ENCODE data around the gene EED.
A peak's percentile ranks its signal among the peaks of the same experiment; 100 is the strongest.

DNA sequence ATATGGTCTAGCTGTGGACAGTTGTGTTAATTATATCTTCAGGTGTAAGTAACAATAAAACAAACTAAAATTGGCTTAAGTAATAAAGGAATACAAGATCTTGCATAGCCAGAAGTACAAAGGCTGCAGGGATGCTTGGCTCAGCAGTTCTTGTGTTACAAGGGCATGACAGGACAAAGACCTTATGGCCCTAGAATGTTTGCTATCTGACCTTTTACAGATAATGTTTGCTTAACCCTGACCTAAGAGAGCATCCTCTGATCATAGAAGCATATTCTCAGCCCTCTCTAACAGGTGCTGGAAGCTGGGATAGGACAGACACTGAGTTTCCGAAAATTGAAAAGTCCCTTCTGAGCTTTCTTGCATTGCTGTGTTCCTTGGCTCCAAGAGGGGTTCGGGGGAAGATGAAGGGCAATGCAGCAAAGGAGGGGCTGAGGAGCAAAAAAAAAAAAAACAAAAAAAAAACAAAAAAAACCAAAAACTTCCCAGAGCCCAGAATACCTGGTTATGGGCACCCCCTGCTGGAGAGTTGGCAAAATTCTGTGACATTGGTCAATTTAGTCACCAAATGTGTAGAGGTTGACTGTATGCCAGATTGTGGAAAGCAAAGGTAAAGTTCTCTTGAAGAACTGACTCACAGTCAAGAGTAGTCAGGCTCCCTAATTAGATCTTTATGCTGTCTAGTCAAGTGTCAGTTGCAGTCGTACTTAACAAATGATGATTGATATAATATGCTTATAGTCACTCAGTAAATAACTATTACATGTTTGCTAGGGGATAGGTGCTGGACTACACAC lies 47.1 kb downstream of the EED start:
- TF ChIP-seq POLR2AphosphoS5 (IDR thresholded peaks at IDR 0.05; ENCODE audit: low read depth) = no peak
- TF ChIP-seq, protein P1, sequence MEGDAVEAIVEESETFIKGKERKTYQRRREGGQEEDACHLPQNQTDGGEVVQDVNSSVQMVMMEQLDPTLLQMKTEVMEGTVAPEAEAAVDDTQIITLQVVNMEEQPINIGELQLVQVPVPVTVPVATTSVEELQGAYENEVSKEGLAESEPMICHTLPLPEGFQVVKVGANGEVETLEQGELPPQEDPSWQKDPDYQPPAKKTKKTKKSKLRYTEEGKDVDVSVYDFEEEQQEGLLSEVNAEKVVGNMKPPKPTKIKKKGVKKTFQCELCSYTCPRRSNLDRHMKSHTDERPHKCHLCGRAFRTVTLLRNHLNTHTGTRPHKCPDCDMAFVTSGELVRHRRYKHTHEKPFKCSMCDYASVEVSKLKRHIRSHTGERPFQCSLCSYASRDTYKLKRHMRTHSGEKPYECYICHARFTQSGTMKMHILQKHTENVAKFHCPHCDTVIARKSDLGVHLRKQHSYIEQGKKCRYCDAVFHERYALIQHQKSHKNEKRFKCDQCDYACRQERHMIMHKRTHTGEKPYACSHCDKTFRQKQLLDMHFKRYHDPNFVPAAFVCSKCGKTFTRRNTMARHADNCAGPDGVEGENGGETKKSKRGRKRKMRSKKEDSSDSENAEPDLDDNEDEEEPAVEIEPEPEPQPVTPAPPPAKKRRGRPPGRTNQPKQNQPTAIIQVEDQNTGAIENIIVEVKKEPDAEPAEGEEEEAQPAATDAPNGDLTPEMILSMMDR (IDR thresholded peaks at IDR 0.05; ENCODE audit: insufficient read depth, low read length) = peak; percentile 43
- TF ChIP-seq, protein P2, sequence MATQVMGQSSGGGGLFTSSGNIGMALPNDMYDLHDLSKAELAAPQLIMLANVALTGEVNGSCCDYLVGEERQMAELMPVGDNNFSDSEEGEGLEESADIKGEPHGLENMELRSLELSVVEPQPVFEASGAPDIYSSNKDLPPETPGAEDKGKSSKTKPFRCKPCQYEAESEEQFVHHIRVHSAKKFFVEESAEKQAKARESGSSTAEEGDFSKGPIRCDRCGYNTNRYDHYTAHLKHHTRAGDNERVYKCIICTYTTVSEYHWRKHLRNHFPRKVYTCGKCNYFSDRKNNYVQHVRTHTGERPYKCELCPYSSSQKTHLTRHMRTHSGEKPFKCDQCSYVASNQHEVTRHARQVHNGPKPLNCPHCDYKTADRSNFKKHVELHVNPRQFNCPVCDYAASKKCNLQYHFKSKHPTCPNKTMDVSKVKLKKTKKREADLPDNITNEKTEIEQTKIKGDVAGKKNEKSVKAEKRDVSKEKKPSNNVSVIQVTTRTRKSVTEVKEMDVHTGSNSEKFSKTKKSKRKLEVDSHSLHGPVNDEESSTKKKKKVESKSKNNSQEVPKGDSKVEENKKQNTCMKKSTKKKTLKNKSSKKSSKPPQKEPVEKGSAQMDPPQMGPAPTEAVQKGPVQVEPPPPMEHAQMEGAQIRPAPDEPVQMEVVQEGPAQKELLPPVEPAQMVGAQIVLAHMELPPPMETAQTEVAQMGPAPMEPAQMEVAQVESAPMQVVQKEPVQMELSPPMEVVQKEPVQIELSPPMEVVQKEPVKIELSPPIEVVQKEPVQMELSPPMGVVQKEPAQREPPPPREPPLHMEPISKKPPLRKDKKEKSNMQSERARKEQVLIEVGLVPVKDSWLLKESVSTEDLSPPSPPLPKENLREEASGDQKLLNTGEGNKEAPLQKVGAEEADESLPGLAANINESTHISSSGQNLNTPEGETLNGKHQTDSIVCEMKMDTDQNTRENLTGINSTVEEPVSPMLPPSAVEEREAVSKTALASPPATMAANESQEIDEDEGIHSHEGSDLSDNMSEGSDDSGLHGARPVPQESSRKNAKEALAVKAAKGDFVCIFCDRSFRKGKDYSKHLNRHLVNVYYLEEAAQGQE (IDR thresholded peaks at IDR 0.05; ENCODE audit: insufficient replicate concordance, low read depth) = no peak
- TF ChIP-seq SPI1 (IDR thresholded peaks at IDR 0.05; ENCODE audit: borderline replicate concordance, low read depth) = no peak
- TF ChIP-seq GABPA (IDR thresholded peaks at IDR 0.05; ENCODE audit: low read depth) = no peak
